Measurements from ENCODE around the gene HECTD1. TPM values are rescaled to one million over a fixed set of nuclear protein-coding genes. Genes with fewer than 3 reads are reported as not detected.

HECTD1 gene
- total RNA-seq, 4 donors from 2014 or later = 356 to 453 (median 420) TPM

GRCh38 chr14:31085027-31085426, 122.6 kb downstream of the HECTD1 start:
- TF ChIP-seq CTCF (IDR thresholded peaks at IDR 0.05 in 4 of 5, conservative IDR thresholded peaks at IDR 0.05 in 1 of 5) (no peak), POLR2A (IDR thresholded peaks at IDR 0.05) (no peak)
- peaks cover 2 to 5% of the 10 kb centered on the region in 2 donors for H3K4me1 ChIP-seq
- ATAC-seq (no peak), DNase-seq (no peak)
- intact Hi-C loops (cut with DNase I; ENCODE audit: low total_unique reads) (no loop called here), in situ Hi-C loops (cut with MboI; ENCODE audit: low sequenced_read_pairs in 4 of 4) (no loop called here)
- no peaks in the 10 kb centered on the region for H3K27me3 ChIP-seq
- no peaks in the 10 kb centered on the region for H3K36me3 ChIP-seq
- H3K27ac ChIP-seq = no peak overlapping the region
- H3K9me3 ChIP-seq = no peaks in the 10 kb centered on the region
- no peak overlapping the region for H3K4me3 ChIP-seq

GRCh38 chr14:31084385-31084784, 123.2 kb downstream of the HECTD1 start:
- DNase-seq (no peak), ATAC-seq (no peak)
- in situ Hi-C loops (cut with MboI; ENCODE audit: low sequenced_read_pairs in 4 of 4) = loop anchor here in 3 of 4 donors (5.0 kb wide), 2 partner anchors 102 to 107 kb away; no protein-coding TSS in a partner anchor
- H3K4me3 ChIP-seq = no peak overlapping the region
- no peak overlapping the region for H3K27ac ChIP-seq
- H3K36me3 ChIP-seq = no peaks in the 10 kb centered on the region
- H3K9me3 ChIP-seq = no peaks in the 10 kb centered on the region
- H3K4me1 ChIP-seq = peaks cover 0 to 3% of the 10 kb centered on the region in 2 donors
- intact Hi-C loops (cut with DNase I; ENCODE audit: low total_unique reads) = loop anchor here (1.0 kb wide), 1 partner anchor 104 kb away; no protein-coding TSS in a partner anchor
- TF ChIP-seq CTCF (IDR thresholded peaks at IDR 0.05 in 4 of 5, conservative IDR thresholded peaks at IDR 0.05 in 1 of 5) = no peak
- no peak for TF ChIP-seq POLR2A (IDR thresholded peaks at IDR 0.05)
- H3K27me3 ChIP-seq = no peaks in the 10 kb centered on the region

- Histone ChIP-seq H3K4me3 (no peak overlapping the region), H3K27me3 (no peaks in the 10 kb centered on the region), H3K4me1 (peaks cover 0 to 3% of the 10 kb centered on the region in 2 donors), H3K27ac (no peak overlapping the region), H3K36me3 (no peaks in the 10 kb centered on the region), H3K9me3 (no peaks in the 10 kb centered on the region)
- TF ChIP-seq POLR2A (IDR thresholded peaks at IDR 0.05) (no peak), CTCF (IDR thresholded peaks at IDR 0.05 in 4 of 5, conservative IDR thresholded peaks at IDR 0.05 in 1 of 5) (no peak)
- DNase-seq = no peak
- ATAC-seq = no peak
- in situ Hi-C loops (cut with MboI; ENCODE audit: low sequenced_read_pairs in 4 of 4) (loop anchor here in 3 of 4 donors (5.0 kb wide), 2 partner anchors 101 to 106 kb away; no protein-coding TSS in a partner anchor), intact Hi-C loops (cut with DNase I; ENCODE audit: low total_unique reads) (loop anchor here (1.0 to 2.0 kb wide), 2 partner anchors 57 to 103 kb away; partner anchors contain the start of gene STRN3)
These were observed 123.8 kb downstream of the HECTD1 start for GRCh38 chr14:31083781-31084180.

GRCh38 chr14:31080484-31080883, 127.1 kb downstream of the HECTD1 start:
- no peak overlapping the region for H3K27ac ChIP-seq
- intact Hi-C loops (cut with DNase I; ENCODE audit: low total_unique reads) (no loop called here), in situ Hi-C loops (cut with MboI; ENCODE audit: low sequenced_read_pairs in 4 of 4) (loop anchor here in 3 of 4 donors (5.0 kb wide), 2 partner anchors 98 to 103 kb away; no protein-coding TSS in a partner anchor)
- no peak for ATAC-seq
- DNase-seq = no peak
- no peaks in the 10 kb centered on the region for H3K9me3 ChIP-seq
- TF ChIP-seq POLR2A (IDR thresholded peaks at IDR 0.05) (no peak), CTCF (IDR thresholded peaks at IDR 0.05 in 4 of 5, conservative IDR thresholded peaks at IDR 0.05 in 1 of 5) (no peak)
- no peaks in the 10 kb centered on the region for H3K27me3 ChIP-seq
- no peaks in the 10 kb centered on the region for H3K36me3 ChIP-seq
- H3K4me1 ChIP-seq = peaks cover 0 to 3% of the 10 kb centered on the region in 2 donors
- H3K4me3 ChIP-seq = no peak overlapping the region

GRCh38 chr14:31080056-31080455, 127.5 kb downstream of the HECTD1 start:
- H3K27me3 ChIP-seq = no peaks in the 10 kb centered on the region
- H3K4me1 ChIP-seq = peaks cover 0 to 3% of the 10 kb centered on the region in 2 donors
- intact Hi-C loops (cut with DNase I; ENCODE audit: low total_unique reads) = no loop called here
- H3K27ac ChIP-seq = no peak overlapping the region
- H3K36me3 ChIP-seq = no peaks in the 10 kb centered on the region
- in situ Hi-C loops (cut with MboI; ENCODE audit: low sequenced_read_pairs in 4 of 4) = loop anchor here in 3 of 4 donors (5.0 kb wide), 2 partner anchors 98 to 103 kb away; no protein-coding TSS in a partner anchor
- TF ChIP-seq POLR2A (IDR thresholded peaks at IDR 0.05) (no peak), CTCF (IDR thresholded peaks at IDR 0.05 in 4 of 5, conservative IDR thresholded peaks at IDR 0.05 in 1 of 5) (no peak)
- H3K4me3 ChIP-seq = no peak overlapping the region
- DNase-seq (no peak), ATAC-seq (no peak)
- no peaks in the 10 kb centered on the region for H3K9me3 ChIP-seq
